GM19035 (cell line): ENCODE measurements around the gene TPX2.

ENCODE experiments used
- ATAC-seq: cut with Tn5 transposase; IDR thresholded peaks from one replicate; pipeline ENCODE4 v1.9.1; 2021; ENCODE audit not compliant: unreplicated experiment

Gene TPX2

GRCh38 chr20:31760519-31761240 is 21.6 kb downstream of the TPX2 start:
- no peak for ATAC-seq

DNA sequence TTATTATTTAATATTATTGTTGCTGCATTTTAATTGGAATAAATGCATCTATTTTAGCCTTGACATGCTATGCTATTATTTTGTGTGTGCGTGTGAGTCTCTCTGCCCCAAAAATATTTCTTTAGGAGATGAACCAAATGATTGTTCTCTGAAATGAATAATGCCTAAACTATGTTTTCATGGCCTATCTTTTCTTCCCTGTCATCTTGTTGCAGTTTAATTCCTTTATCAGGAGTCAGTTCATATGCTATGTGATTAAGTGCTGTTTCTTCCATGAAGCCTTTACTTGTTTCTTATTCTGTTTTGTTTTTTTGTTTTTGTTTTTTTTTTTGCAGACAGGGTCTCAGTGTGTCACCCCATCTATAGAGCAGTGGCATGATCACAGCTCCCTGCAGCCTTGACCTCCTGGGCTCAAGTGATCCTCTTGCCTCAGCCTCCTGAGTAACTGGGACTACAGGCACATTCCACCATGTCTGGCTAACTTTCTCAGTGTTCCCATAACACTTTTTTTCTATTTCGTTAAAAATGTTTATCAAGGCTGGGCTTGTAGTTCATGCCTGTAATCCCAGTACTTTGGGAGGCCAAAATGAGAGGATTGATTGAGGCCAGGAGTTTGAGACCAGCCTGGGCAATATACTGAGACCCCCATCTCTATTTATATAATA is 25.7 kb downstream of the TPX2 start:
- no peak for ATAC-seq

DNA sequence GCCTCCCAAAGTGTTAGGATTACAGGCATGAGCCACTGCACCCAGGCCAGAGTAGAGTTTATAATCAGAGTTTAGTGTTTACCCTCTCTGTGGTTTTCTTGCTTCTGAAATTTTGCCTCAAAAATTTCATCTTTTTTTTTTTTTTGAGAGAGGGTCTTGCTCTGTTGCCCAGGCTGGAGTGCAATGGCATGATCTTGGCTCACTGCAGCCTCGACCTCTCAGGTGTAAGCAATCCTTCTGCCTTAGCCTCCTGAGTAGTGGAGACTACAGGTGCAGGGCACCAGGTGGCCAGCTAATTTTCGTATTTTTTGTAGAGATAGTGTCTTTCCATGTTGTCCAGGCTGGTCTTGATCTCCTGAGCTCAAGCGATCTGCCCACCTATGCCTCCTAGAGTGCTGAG is 28.7 kb downstream of the TPX2 start:
- no peak for ATAC-seq

- no peak for ATAC-seq
Observed at GRCh38 chr20:31769681-31770080, 30.6 kb downstream of the TPX2 start.

GRCh38 chr20:31770243-31770642 is 31.2 kb downstream of the TPX2 start:
- ATAC-seq = no peak

GRCh38 chr20:31774408-31774807 is 35.3 kb downstream of the TPX2 start:
- no peak for ATAC-seq

- ATAC-seq = no peak
Observed at GRCh38 chr20:31780839-31781238, 41.7 kb downstream of the TPX2 start.

DNA sequence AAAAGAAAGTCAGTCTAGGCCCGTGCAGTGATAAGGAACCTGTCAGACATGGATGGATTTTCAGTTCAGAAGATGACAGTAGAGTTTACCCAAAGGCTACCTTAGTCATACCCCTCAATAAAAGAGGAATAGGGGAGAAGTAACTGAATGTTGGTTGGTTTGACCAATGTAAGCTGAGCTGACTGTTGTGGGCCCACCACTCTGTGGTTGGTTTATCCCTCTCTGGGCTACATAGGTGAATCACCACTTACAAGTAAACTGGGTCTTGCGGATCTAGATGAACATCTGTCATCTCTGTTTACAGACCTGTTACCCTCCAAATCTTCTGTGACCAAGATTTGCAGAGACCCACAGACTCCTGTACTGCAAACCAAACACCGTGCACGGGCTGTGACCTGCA is 42.9 kb downstream of the TPX2 start:
- ATAC-seq = no peak

DNA sequence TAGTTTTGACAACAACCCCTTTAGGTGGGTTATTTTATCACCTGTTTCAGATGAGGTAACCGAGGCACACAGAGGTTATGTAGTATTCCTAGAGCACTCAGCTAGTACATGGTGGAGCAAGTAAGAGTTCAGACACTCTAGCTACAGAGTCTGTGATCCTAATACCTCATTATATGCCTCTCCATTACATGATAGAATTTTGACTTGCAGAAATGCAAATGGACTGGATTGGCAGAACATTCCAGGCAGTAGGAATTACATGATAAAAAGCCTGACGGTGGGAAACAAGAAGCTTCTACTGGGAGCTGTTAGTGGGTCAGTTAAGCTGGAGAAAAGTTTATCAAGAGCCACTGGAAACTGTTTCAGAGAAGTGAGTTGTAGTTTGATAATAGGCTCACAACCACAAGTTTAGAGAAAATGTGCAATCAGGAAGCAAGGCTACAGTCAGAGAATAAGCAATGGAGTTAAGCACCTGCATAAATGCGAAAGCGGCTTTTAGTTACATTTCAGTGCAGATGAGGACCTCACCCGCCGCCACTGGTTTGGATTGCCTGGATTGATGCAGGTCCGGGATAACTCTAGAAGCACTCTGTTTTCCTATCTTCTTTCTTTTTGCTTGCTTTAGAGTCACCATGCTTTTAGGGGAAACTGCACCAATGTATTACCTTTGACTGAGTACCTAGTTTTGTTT is 45.4 kb downstream of the TPX2 start:
- no peak for ATAC-seq

DNA sequence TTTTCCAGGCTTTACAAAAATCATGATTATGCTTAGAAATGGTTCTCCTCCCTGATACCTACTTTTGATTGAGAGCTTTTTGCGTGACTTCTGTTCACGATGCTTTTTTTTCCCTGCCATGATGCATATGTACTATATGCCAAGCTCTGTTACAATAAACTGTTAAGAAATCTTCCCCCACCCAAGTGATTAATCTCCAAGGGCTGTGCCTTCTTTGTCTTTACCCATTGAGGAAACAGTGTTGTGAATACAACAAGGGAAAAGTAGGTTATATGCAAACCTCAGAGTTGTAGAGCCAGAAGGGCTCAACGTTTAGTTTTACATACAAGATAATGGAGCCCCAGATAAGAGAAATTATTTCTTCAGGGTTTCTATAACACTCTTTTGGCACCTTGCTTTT is 46.0 kb downstream of the TPX2 start:
- no peak for ATAC-seq

DNA sequence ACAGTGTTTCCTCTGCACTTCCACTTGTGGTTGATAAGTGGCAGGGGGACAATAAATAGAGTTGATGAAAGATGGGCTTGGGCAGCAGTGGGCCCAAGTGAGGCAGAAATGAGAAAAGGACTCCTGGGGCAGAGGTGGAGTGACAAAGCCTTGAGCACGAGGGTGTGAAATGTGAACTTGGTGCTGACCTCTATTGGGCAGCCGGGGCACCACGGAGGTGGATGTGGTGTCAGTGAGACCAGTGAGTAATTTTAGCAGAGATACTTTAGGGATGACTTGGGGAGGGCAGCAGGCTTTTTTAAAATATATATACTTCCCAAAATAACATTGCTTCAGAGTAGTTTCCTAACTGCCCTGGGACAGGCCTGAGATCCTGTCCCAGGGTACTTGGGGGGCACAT is 49.5 kb downstream of the TPX2 start:
- no peak for ATAC-seq

DNA sequence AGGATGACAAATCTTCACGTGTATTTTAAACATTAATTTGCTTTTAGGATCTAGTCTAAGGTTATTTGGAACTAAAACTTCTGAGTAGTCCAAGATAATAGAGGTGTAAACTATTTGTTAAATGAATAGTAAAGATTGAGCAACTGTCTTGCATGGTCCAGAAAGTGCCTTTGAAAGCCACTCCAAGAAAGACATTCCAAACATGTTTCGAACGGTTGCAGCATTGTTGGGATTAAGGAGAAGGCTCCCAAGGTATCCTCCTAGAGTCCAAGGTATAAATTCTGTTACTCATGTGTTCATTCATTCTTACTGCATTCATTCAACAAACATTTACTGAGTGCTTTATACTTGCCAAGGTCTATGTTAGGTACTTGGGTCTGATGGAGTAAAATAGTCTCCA is 51.3 kb downstream of the TPX2 start:
- no peak for ATAC-seq

DNA sequence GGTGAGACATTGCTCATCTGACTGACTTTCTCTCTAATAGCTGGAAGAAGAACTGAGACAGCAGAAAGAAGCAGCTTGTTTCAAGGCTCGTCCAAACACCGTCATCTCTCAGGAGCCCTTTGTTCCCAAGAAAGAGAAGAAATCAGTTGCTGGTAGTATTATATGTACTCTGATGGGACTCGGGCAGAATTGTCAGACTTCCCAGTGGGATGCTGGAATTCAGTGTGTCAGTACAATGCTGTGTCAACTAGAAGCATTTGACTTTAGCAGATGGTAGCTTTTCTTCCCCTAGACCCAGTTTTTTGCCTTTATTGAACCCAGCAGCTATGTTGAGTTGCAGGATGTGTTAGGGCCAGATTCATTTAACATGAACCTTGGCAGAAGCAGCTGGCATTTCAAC is 58.3 kb downstream of the TPX2 start:
- ATAC-seq = no peak

- ATAC-seq = no peak
Observed at GRCh38 chr20:31801508-31801907, 62.4 kb downstream of the TPX2 start.

- no peak for ATAC-seq
Observed at GRCh38 chr20:31803552-31804291, 64.6 kb downstream of the TPX2 start.

GRCh38 chr20:31806564-31807355 is 67.7 kb downstream of the TPX2 start:
- ATAC-seq = no peak

DNA sequence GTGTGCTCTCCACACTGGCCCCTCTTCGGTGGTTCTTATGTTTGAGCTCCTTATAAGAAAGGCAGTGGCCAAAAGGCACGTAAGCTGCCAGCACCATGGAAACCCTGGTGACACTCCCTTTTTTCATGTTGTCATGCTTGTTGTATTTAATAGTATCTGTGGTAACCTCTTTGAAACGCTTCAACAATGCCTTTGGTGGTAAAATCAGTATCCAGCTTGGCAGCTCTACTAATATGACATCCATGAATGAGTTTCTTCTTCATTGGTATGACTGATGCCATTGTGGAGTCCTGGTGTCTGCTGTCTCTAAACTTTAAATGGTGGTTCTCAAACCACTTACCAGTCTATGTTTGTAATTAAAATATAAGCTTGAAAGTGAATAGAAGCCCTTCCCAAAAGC is 69.4 kb downstream of the TPX2 start:
- ATAC-seq = no peak

- ATAC-seq = no peak
Observed at GRCh38 chr20:31809661-31810060, 70.6 kb downstream of the TPX2 start.

GRCh38 chr20:31811198-31811597 is 72.1 kb downstream of the TPX2 start:
- no peak for ATAC-seq

DNA sequence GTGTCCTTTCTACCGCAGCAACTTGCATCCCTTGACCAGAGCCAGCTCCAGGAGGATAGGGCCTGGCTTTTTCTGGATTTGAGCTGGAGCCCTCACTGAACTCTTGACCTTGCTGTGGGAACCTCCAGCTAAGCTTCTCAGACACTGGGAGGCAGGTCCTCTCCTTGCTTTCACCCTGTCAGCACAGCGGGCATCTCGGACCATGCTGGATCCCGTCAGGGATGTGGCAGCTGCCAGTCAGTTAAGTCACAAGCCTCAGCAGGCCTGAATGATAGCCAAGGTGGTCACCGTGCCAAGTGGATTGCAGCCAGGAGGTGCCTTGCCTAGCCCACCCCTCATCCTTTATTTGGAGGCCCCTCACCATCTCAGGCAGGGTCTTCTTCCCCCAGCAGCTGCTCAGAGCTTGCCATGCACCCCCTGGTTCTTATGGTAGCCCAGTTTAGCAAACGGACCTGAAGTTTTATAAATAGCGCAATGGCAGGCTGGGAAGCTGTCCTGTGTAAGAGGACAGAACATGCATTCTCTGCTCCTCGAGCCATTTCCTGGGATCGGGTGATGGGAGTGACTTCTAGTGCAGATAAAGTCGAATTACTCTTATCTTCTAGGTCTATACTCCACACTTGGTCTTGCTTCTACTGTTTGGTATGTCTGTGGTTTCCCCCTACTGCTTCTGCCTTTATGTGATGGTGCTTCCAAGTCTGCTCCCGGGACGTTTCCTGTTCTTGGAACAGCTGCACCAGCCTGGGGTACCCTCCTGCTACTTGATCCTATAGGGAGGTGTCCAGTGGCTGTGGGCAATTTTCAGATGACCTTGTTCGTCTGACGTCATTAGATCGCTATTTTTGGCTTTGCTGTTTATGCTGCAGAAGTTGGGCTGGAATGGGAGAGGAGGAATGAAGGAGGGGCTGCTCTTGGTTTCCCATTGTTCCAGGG is 73.0 kb downstream of the TPX2 start:
- no peak for ATAC-seq
